Measurements from ENCODE around the gene SETD3. TPM values are rescaled to one million over a fixed set of nuclear protein-coding genes. Genes with fewer than 3 reads are reported as not detected.

SETD3 gene
- total and polyA plus RNA-seq, 2 donors (not counting 1 experiment from before 2014, with no cell fraction given): 11.0 to 32.1 TPM

GRCh38 chr14:99512571-99513182, 32.0 kb upstream of the SETD3 start:
- no peak for ATAC-seq (ENCODE audit: low read depth)
- TF ChIP-seq CTCF (IDR thresholded peaks at IDR 0.05) (no peak), EZH2 (IDR thresholded peaks at IDR 0.05; ENCODE audit: borderline replicate concordance, insufficient read depth, low read depth, low read length, poor library complexity, severe bottlenecking) (no peak)
- intact Hi-C loops (cut with micrococcal nuclease): no loop called here
- no peak overlapping the region for H3K4me2 ChIP-seq (replicated peaks; ENCODE audit: low read depth, low read length, poor library complexity, severe bottlenecking)
- no peaks in the 10 kb centered on the region for H4K20me1 ChIP-seq (ENCODE audit: control insufficient read depth, insufficient read depth, low read length, poor library complexity, severe bottlenecking)
- peaks cover 3 to 32% of the 10 kb centered on the region in 2 experiments for H3K36me3 ChIP-seq (replicated peaks in 1 of 2; ENCODE audit: control extremely low read depth in 1 of 2, control insufficient read depth in 1 of 2, extremely low read depth in 1 of 2, insufficient read depth in 2 of 2, low read length in 1 of 2)
- H2AFZ ChIP-seq (ENCODE audit: insufficient read depth, low read depth, low read length, poor library complexity, severe bottlenecking): no peak overlapping the region
- no peaks in the 10 kb centered on the region for H3K27me3 ChIP-seq (replicated peaks in 1 of 4; ENCODE audit: control extremely low read depth in 1 of 4, control insufficient read depth in 3 of 4, insufficient read depth in 4 of 4, low read length in 3 of 4)
- Mint-ChIP-seq H3K4me1 (no peaks in the 10 kb centered on the region), H3K27me3 (no peaks in the 10 kb centered on the region), H3K4me3 (no peak overlapping the region), H3K9me3 (ENCODE audit: insufficient read depth) (no peaks in the 10 kb centered on the region), H3K27ac (no peak overlapping the region)
- WGBS (ENCODE audit: insufficient coverage): 97% methylated on average over 16 of the region's 16 CpGs
- H3K4me3 ChIP-seq (ENCODE audit: control extremely low read depth in 1 of 5, extremely low read depth in 1 of 5, insufficient read depth in 1 of 5, low read depth in 2 of 5, low read length in 4 of 5): no peak overlapping the region
- H3K79me2 ChIP-seq (ENCODE audit: control insufficient read depth, insufficient read depth, low read length): no peaks in the 10 kb centered on the region
- no peak overlapping the region for H3K27ac ChIP-seq (ENCODE audit: low read length in 2 of 2)
- no peaks in the 10 kb centered on the region for H3K4me1 ChIP-seq (ENCODE audit: control insufficient read depth in 2 of 2, insufficient read depth in 2 of 2, low read length in 2 of 2)
- no peak for DNase-seq
- no peaks in the 10 kb centered on the region for H3K9me3 ChIP-seq (ENCODE audit: control extremely low read depth in 1 of 3, control insufficient read depth in 2 of 3, insufficient read depth in 1 of 3, low read length in 2 of 3)
- H3K9ac ChIP-seq (ENCODE audit: low read length): no peak overlapping the region
- CTCF ChIA-PET: no interaction called here
- POLR2A ChIA-PET: no interaction called here

- ChIA-PET CTCF (no interaction called here), POLR2A (no interaction called here)
- DNase-seq (no peak), ATAC-seq (ENCODE audit: low read depth) (no peak)
- Histone ChIP-seq H3K9me3 (ENCODE audit: control extremely low read depth in 1 of 3, control insufficient read depth in 2 of 3, insufficient read depth in 1 of 3, low read length in 2 of 3) (no peaks in the 10 kb centered on the region), H2AFZ (ENCODE audit: insufficient read depth, low read depth, low read length, poor library complexity, severe bottlenecking) (no peak overlapping the region), H3K4me2 (replicated peaks; ENCODE audit: low read depth, low read length, poor library complexity, severe bottlenecking) (no peak overlapping the region), H3K4me1 (ENCODE audit: control insufficient read depth in 2 of 2, insufficient read depth in 2 of 2, low read length in 2 of 2) (no peaks in the 10 kb centered on the region), H3K27ac (ENCODE audit: low read length in 2 of 2) (no peak overlapping the region), H3K79me2 (ENCODE audit: control insufficient read depth, insufficient read depth, low read length) (no peaks in the 10 kb centered on the region), H3K4me3 (ENCODE audit: control extremely low read depth in 1 of 5, extremely low read depth in 1 of 5, insufficient read depth in 1 of 5, low read depth in 2 of 5, low read length in 4 of 5) (no peak overlapping the region), H3K36me3 (replicated peaks in 1 of 2; ENCODE audit: control extremely low read depth in 1 of 2, control insufficient read depth in 1 of 2, extremely low read depth in 1 of 2, insufficient read depth in 2 of 2, low read length in 1 of 2) (peaks cover 3 to 38% of the 10 kb centered on the region in 2 experiments), H3K27me3 (replicated peaks in 1 of 4; ENCODE audit: control extremely low read depth in 1 of 4, control insufficient read depth in 3 of 4, insufficient read depth in 4 of 4, low read length in 3 of 4) (no peaks in the 10 kb centered on the region), H3K9ac (ENCODE audit: low read length) (no peak overlapping the region), H4K20me1 (ENCODE audit: control insufficient read depth, insufficient read depth, low read length, poor library complexity, severe bottlenecking) (no peaks in the 10 kb centered on the region)
- 97% methylated on average over 9 of the region's 10 CpGs for WGBS (ENCODE audit: insufficient coverage)
- Mint-ChIP-seq H3K9me3 (ENCODE audit: insufficient read depth) (no peaks in the 10 kb centered on the region), H3K27me3 (no peaks in the 10 kb centered on the region), H3K27ac (no peak overlapping the region), H3K4me1 (no peaks in the 10 kb centered on the region), H3K4me3 (no peak overlapping the region)
- TF ChIP-seq CTCF (IDR thresholded peaks at IDR 0.05) (no peak), EZH2 (IDR thresholded peaks at IDR 0.05; ENCODE audit: borderline replicate concordance, insufficient read depth, low read depth, low read length, poor library complexity, severe bottlenecking) (no peak)
- intact Hi-C loops (cut with micrococcal nuclease): no loop called here
These were observed 31.4 kb upstream of the SETD3 start for GRCh38 chr14:99512110-99512449.
